Esophagus muscularis mucosa (tissue), 4 donors: ENCODE data around the gene NFATC1. TPM values are rescaled to one million over a fixed set of nuclear protein-coding genes. Genes with fewer than 3 reads are reported as not detected.

Experiments
- DNase-seq: peaks from one replicate; pipeline ENCODE4 v3.0.0-alpha.2; 2017; ENCODE audit errors: extremely low spot score
- H3K27ac ChIP-seq, 4 donors: fragments of 200-600 bp; sonication (generic); replicated peaks in 1 of 4; 1 replicate in 3 of 4; 2 replicates in 1 of 4; pipeline ENCODE4 v1.5.1; 2016 to 2019; ENCODE audit warnings: mild to moderate bottlenecking in 1 of 4
- H3K27me3 ChIP-seq, 4 donors: fragments of 200-600 bp; sonication (generic); one replicate each; pipeline versions ENCODE4 v1.5.1 to v1.6.0; 2016 to 2019
- H3K36me3 ChIP-seq, 4 donors: fragments of 200-600 bp; sonication (generic); one replicate each; pipeline ENCODE4 v1.5.1; 2016 to 2019
- H3K4me1 ChIP-seq, 4 donors: fragments of 200-600 bp; sonication (generic); one replicate each; pipeline ENCODE4 v1.5.1; 2016 to 2019
- H3K4me3 ChIP-seq, 4 donors: fragments of 200-600 bp; sonication (generic); 1 replicate in 2 of 4; 2 replicates in 2 of 4; pipeline ENCODE4 v1.5.1; 2016 to 2019; ENCODE audit warnings: mild to moderate bottlenecking in 4 of 4, moderate library complexity in 1 of 4
- H3K9me3 ChIP-seq, 4 donors: fragments of 200-600 bp; sonication (generic); 1 replicate in 3 of 4; 2 replicates in 1 of 4; pipeline ENCODE4 v1.5.1; 2016 to 2019
- EP300 ChIP-seq: sonication (generic); formaldehyde crosslinking; IDR thresholded peaks from one replicate; pipeline ENCODE4 v1.6.1; 2017; ENCODE audit warnings: antibody characterized with exemption
- POLR2A ChIP-seq: fragments of 450-650 bp; IDR thresholded peaks from one replicate; pipeline ENCODE4 v1.6.1; 2017; ENCODE audit warnings: antibody characterized with exemption, moderate library complexity, mild to moderate bottlenecking, low read depth
- POLR2AphosphoS5 ChIP-seq, 2 donors: sonication (generic); formaldehyde crosslinking; IDR thresholded peaks; one replicate each; pipeline ENCODE4 v1.6.1; 2017; ENCODE audit warnings: antibody characterized with exemption in 2 of 2
- WGBS: methylation state at CpG from one replicate; pipeline ENCODE4 v1.1.5; 2018; 5-methylcytosine and 5-hydroxymethylcytosine counted together
- intact Hi-C: fragments of 100-400 bp; cut with DNase I; formaldehyde crosslinking; loops from one replicate; pipeline ENCODE4 v1.15.1; 2023
- total RNA-seq, 4 donors: library from RNA; depleted of rRNA; stranded (reverse); fragments of >200 nt; gene quantifications; one replicate each; pipeline versions ENCODE4 v1.1.0 to v1.2.1, GENCODE V29; 2016
- TF ChIP-seq, protein P1 (sequence below), 3 experiments: fragments of 200-600 bp in 2 of 3; fragments of 450-650 bp in 1 of 3; sonication (generic) in 2 of 3; IDR thresholded peaks; one replicate each; pipeline ENCODE4 v1.5.1; 2017 to 2019; ENCODE audit warnings: antibody characterized with exemption in 3 of 3, mild to moderate bottlenecking in 2 of 3, moderate library complexity in 1 of 3

NFATC1 gene
- total RNA-seq, 4 donors from 2014 or later, result 15.0 to 22.0 (median 17.8) TPM

DNA sequence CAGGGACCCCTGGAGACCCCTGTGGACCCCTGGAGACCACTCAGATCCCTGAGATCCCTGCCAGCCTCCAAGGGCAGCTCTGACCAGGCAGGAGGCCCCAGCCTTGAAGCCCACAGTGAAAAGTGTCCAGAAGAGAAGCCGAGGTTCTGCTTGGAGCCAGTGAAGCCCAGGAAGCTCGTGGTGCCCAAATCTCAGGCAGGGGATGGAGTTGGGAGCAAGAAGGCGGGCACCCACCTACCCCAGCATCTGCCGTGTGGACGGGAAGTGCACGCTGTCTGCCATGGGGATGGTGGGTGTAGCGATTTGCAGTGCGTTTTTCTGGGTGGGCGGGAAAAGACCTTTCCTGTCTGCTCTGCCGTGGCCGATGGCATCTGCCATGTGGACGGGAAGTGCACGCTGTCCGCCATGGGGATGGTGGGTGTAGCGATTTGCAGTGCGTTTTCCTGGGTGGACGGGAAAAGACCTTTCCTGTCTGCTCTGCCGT lies 163.2 kb downstream of the NFATC1 start:
- Histone ChIP-seq H3K27me3 (peaks cover 0 to 4% (median 0%) of the 10 kb centered on the region in 4 donors), H3K4me1 (no peaks in the 10 kb centered on the region), H3K27ac (no peak overlapping the region), H3K9me3 (no peaks in the 10 kb centered on the region), H3K4me3 (no peak overlapping the region), H3K36me3 (no peaks in the 10 kb centered on the region)
- intact Hi-C loops, result no loop called here
- WGBS, result 90% methylated on average over 16 of the region's 18 CpGs
- TF ChIP-seq, protein P1, sequence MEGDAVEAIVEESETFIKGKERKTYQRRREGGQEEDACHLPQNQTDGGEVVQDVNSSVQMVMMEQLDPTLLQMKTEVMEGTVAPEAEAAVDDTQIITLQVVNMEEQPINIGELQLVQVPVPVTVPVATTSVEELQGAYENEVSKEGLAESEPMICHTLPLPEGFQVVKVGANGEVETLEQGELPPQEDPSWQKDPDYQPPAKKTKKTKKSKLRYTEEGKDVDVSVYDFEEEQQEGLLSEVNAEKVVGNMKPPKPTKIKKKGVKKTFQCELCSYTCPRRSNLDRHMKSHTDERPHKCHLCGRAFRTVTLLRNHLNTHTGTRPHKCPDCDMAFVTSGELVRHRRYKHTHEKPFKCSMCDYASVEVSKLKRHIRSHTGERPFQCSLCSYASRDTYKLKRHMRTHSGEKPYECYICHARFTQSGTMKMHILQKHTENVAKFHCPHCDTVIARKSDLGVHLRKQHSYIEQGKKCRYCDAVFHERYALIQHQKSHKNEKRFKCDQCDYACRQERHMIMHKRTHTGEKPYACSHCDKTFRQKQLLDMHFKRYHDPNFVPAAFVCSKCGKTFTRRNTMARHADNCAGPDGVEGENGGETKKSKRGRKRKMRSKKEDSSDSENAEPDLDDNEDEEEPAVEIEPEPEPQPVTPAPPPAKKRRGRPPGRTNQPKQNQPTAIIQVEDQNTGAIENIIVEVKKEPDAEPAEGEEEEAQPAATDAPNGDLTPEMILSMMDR (IDR thresholded peaks at IDR 0.05), result no peak
- TF ChIP-seq POLR2AphosphoS5 (IDR thresholded peaks at IDR 0.05) (no peak), POLR2A (no peak), EP300 (no peak)
- no peak for DNase-seq

DNA sequence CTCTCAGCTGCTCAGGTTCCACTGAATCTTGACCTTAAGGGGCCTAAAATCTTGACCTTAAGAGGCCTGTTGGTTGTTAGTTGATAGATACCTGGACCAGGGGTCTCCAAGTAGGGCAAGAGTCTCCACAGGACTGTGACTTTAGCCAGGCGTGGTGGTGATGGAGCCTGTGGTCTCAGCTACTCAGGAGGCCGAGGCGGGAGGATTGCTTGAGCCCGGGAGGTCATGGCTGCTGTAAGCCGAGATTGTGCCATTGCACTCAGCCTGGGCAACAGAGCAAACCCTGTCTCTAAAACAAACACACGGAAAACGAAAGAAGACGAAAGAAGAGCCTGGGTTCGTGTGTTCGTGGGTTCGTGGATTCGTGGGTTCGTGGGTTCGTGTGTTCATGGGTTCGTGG lies 163.7 kb downstream of the NFATC1 start:
- H3K4me1 ChIP-seq, result no peaks in the 10 kb centered on the region
- DNase-seq, result no peak
- TF ChIP-seq, protein P1 (IDR thresholded peaks at IDR 0.05), result no peak
- TF ChIP-seq EP300, result no peak
- TF ChIP-seq POLR2A, result no peak
- no peak for TF ChIP-seq POLR2AphosphoS5 (IDR thresholded peaks at IDR 0.05)
- no peak overlapping the region for H3K4me3 ChIP-seq
- H3K27me3 ChIP-seq, result peaks cover 0 to 4% (median 0%) of the 10 kb centered on the region in 4 donors
- no peak overlapping the region for H3K27ac ChIP-seq
- H3K36me3 ChIP-seq, result no peaks in the 10 kb centered on the region
- 93% methylated on average over 15 of the region's 15 CpGs for WGBS
- intact Hi-C loops, result no loop called here
- no peaks in the 10 kb centered on the region for H3K9me3 ChIP-seq

DNA sequence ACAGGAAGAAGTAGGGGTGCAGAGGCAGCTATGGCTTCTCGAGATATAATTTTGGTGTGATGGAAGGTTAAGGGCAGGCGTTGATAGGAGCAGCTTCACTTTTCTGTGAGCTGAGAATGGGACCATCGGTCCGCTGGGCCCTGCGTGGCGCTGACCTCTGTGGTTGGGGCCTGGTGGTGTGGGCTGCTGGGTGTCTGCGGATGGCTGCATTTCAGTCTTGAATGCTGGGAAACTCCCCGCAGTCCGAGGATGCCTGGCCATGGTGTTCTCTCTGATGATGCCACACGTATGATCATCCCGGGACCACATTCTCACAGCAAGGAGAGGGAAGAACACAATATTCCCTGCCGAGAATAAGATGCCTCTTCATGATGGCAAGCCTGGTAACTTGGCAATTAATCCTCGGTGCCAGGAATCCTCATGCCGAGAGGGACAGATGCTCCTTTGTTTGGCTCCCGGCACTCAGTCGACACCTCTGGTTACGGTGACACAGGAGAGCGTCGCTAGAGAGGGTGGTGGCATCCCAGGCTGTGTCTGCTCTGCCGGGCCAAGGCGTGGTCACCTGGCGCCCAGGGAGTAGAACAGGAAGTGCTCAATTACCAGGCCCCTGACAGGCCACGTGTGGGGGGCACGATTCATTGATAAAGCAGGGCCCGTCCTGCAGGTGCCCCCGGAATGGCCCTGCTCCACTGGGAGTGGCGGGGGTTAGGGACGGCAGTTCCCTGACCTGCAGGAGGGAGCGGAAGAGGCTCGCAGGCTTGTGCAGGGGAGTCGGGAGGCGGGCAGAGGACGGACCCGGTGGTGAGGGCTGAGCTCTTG lies 164.5 kb downstream of the NFATC1 start:
- Histone ChIP-seq H3K4me3 (no peak overlapping the region), H3K27ac (no peak overlapping the region), H3K9me3 (no peaks in the 10 kb centered on the region), H3K4me1 (peaks cover 0 to 2% (median 0%) of the 10 kb centered on the region in 4 donors), H3K27me3 (peaks cover 0 to 1% (median 0%) of the 10 kb centered on the region in 4 donors), H3K36me3 (no peaks in the 10 kb centered on the region)
- intact Hi-C loops, result no loop called here
- DNase-seq, result no peak
- TF ChIP-seq EP300, result no peak
- TF ChIP-seq, protein P1 (IDR thresholded peaks at IDR 0.05), result no peak
- no peak for TF ChIP-seq POLR2A
- TF ChIP-seq POLR2AphosphoS5 (IDR thresholded peaks at IDR 0.05), result no peak
- WGBS, result 90% methylated on average over 31 of the region's 34 CpGs

DNA sequence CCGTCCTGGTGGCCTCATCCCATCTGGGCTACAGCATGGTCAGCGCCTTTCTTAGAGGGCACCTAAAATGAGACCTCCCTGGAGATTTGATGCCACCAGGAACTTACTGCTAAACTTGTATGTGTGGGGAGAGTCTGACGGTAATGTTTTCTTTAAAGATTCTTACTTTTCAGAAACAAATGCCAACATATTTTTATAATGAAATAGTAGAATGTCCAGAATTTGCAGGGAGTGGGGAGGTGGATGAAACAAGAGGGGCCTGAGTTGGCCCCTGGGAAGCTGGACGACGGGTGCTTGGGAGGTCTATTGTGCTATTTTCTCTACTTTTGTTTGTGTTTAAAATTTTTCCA lies 165.1 kb downstream of the NFATC1 start:
- H3K27me3 ChIP-seq, result no peaks in the 10 kb centered on the region
- H3K36me3 ChIP-seq, result no peaks in the 10 kb centered on the region
- DNase-seq, result no peak
- TF ChIP-seq POLR2AphosphoS5 (IDR thresholded peaks at IDR 0.05) (no peak), POLR2A (no peak), EP300 (no peak)
- TF ChIP-seq, protein P1 (IDR thresholded peaks at IDR 0.05), result no peak
- no peak overlapping the region for H3K4me3 ChIP-seq
- 82% methylated on average over 5 of the region's 5 CpGs for WGBS
- intact Hi-C loops, result no loop called here
- peaks cover 0 to 3% (median 0%) of the 10 kb centered on the region in 4 donors for H3K4me1 ChIP-seq
- H3K9me3 ChIP-seq, result no peaks in the 10 kb centered on the region
- H3K27ac ChIP-seq, result no peak overlapping the region
